Measurements from ENCODE around the gene EXOC4.

- TF ChIP-seq EZH2phosphoT487 (IDR thresholded peaks at IDR 0.05; ENCODE audit: insufficient read depth, low read depth) (no peak), EZH2 (IDR thresholded peaks at IDR 0.05; ENCODE audit: insufficient read depth, poor library complexity, severe bottlenecking) (no peak)
These were observed 231.2 kb downstream of the EXOC4 start for GRCh38 chr7:133484086-133484485.
